Measurements from ENCODE around the gene CACNA1H.
"Not testable (repeated sequence)": the region's sequence is repeated elsewhere in the genome, so short reads cannot be mapped to it uniquely, and the experiment has no call there.

Gene CACNA1H

DNA sequence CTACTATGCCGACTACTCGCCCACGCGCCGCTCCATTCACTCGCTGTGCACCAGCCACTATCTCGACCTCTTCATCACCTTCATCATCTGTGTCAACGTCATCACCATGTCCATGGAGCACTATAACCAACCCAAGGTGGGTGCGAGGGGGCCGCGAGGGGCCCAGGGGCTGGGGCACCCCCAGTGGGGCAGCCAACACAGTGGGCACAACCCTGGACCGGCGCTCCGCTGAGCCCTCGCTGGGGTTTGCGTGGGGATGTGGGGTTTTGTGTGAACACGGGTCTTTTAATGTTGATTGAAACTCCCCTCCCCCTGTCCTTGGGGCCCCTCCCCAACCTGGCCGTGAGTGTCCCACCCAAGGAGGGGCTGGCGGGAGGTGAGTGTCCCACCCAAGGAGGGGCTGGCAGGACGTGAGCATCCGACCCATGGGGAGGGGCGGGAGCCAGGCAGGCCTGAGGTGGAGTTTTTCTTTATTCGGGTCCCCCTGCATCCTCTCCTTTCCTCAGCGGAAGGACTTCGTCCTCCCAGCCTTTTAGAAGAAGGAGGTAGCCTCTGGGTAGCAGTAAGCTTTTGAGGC is 61.0 kb downstream of the CACNA1H start:
- no peak for DNase-seq (ENCODE audit: low read depth)

DNA sequence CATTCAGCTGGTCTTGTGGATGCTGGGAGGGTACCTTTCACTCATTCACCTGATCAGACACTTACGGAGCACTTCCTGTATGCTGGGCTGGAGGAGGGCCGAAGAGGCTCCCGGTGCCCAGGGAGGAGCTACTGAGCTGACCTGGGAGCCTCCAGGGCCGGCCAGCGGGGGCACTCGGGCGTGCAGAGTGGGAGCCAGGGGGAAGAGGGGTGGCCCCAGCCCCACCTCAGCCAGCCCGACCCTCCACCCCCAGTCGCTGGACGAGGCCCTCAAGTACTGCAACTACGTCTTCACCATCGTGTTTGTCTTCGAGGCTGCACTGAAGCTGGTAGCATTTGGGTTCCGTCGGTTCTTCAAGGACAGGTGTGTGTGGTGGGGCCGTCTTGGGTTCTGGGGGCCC is 61.8 kb downstream of the CACNA1H start:
- DNase-seq (ENCODE audit: low read depth), result no peak

DNA sequence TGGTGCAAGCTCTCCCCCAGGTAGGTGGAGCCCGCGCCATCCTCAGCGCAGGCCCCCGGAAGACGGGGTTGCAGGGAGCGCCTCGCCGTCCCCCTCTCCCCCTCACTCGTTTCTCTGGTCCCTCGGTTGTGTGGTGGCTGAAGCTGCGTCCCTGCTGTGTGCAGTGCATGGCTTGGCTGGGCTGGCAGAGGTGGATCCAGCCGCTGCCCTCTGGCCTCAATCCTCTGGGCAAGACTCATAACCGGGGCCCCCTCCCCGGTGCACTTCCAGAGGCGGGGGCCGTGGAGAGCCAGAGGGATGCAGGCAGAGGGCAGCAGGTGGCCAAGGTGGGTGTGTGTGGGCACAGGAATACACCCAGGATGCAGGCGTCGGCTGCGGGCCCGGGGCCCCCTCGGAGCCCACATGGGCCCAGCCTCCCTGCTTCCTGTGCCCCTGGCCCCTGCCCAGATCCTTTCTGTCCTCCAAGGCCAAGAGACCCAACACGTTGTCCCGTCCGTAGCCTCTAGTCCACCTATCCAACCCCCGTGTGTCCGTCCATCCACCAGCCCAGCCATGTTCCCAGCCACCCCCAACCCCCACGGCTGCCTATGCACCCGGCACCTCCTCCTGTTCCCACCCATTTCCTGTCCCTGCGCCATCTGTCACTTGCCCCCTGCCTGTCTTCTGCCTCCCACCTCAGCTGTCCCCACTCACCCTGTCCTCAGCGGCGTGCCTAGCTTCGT is 62.8 kb downstream of the CACNA1H start:
- DNase-seq (ENCODE audit: low read depth), result no peak

DNA sequence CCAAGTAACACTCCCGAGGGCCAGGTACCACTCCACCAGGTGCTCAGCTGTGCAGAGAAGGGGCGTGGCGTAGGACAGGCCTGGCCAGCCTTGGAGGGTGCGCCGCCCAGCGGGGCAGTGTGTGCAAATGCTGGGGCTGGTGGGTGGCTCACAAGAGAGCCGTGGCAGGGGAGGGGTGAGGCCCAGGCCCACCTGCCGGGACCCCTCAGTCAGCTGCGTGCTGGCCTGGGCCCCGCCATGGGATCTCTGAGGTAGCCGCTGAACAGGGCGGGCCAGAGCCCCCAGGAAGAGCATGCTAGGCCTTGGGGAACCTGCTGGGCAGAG is 63.4 kb downstream of the CACNA1H start:
- no peak for DNase-seq (ENCODE audit: low read depth)

DNA sequence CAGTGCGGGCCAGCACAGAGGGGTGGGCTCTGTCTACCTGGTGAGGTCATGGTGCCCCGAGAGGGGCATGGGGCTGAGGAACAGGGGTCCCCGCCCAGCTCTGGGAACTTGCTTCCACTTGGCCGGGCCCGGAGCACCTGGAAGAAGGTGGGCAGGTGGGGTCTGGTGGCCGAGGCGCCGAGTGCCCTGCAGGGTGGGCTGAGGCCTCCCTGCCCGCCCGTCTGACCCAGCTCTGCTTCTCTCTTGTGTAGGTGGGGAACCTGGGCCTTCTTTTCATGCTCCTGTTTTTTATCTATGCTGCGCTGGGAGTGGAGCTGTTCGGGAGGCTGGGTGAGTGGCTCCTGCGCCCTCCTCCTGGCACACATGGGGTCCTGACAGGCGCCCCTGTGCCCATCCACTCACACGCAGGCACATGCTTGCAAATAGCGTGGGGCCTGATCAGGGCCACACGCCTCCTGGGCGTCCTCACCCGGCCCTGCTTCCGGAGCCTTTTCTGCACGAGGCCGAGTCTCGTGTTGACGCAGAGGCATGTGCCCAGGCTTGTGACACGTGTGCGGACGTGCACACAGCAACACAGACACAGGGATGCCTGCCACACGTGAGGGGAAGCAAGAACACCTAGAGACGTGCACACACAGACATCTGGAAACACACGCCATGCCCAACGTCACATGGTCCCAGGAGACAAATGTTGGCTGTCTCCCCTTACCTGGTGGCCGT is 63.9 kb downstream of the CACNA1H start:
- no peak for DNase-seq (ENCODE audit: low read depth)

DNA sequence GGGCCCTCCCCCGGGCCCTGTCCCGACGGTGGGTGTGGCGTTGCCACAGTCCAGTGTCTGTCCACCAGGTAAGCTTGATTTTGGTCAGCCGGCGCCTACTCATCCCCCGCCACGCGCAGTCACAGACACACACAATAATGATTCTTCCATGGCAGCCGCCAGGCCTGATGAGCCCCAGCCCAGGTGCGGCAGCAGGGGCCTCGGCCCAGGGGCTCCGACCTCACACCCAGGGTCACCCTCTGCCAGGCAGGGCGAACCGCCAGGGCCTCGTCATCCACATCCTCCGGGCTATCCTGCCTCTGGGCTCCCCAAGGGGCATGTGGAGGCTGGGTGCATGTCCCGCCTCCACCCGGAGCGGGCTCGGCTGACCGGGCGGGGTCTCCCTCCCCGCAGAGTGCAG is 64.6 kb downstream of the CACNA1H start:
- no peak for DNase-seq (ENCODE audit: low read depth)

DNA sequence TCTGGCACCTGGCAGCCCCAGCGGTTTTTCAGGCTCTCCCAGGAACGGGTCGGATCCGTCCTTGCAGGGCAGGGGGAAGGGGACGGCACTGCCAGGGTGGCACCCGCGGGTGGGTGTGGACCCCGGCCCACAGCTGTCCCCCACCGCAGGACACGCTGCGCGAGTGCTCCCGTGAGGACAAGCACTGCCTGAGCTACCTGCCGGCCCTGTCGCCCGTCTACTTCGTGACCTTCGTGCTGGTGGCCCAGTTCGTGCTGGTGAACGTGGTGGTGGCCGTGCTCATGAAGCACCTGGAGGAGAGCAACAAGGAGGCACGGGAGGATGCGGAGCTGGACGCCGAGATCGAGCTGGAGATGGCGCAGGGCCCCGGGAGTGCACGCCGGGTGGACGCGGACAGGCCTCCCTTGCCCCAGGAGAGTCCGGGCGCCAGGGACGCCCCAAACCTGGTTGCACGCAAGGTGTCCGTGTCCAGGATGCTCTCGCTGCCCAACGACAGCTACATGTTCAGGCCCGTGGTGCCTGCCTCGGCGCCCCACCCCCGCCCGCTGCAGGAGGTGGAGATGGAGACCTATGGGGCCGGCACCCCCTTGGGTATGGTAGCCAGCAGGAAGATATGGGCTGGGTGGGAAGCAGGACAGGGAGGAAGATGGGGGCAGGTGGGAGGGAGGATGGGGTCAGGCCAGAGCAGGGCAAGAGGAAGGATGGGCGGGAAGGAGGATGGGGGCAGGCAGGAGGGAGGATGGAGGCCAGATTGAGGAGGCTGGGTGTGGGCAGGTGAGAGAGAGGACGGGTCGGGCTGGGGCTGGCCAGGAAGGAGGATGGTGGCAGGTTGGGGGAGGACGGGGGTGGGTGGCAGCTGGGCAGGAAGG is 65.4 kb downstream of the CACNA1H start:
- no peak for DNase-seq (ENCODE audit: low read depth)

DNA sequence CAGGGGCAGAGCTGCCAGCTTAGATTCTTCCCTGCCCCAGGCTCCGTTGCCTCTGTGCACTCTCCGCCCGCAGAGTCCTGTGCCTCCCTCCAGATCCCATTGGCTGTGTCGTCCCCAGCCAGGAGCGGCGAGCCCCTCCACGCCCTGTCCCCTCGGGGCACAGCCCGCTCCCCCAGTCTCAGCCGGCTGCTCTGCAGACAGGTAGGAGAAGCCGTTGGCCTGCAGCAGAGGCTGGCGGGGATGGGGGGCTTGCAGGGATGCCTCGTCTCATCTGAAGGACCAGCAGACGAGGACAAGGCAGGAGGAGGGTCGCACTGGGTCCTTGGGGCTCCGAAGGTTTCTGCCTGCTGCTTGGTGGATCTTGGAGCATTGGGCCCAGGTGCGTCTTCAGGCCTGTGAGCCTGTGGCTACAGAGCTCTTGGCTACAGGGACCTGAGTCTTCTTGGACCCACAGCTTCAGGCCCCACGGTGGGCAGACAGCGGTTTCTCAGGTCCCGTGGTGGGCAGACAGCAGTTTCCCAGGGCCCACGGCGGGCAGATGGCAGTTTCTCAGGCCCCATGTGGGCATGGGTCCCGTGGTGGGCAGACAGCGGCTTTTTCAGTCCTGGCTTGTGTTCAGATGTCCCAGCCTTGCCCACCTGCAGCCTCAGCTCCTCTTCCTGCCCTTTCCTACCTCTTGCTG is 66.2 kb downstream of the CACNA1H start:
- no peak for DNase-seq (ENCODE audit: low read depth)

DNA sequence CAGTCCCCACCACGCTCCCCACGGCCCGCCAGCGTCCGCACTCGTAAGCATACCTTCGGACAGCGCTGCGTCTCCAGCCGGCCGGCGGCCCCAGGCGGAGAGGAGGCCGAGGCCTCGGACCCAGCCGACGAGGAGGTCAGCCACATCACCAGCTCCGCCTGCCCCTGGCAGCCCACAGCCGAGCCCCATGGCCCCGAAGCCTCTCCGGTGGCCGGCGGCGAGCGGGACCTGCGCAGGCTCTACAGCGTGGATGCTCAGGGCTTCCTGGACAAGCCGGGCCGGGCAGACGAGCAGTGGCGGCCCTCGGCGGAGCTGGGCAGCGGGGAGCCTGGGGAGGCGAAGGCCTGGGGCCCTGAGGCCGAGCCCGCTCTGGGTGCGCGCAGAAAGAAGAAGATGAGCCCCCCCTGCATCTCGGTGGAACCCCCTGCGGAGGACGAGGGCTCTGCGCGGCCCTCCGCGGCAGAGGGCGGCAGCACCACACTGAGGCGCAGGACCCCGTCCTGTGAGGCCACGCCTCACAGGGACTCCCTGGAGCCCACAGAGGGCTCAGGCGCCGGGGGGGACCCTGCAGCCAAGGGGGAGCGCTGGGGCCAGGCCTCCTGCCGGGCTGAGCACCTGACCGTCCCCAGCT is 67.3 kb downstream of the CACNA1H start:
- DNase-seq (ENCODE audit: low read depth), result no peak

DNA sequence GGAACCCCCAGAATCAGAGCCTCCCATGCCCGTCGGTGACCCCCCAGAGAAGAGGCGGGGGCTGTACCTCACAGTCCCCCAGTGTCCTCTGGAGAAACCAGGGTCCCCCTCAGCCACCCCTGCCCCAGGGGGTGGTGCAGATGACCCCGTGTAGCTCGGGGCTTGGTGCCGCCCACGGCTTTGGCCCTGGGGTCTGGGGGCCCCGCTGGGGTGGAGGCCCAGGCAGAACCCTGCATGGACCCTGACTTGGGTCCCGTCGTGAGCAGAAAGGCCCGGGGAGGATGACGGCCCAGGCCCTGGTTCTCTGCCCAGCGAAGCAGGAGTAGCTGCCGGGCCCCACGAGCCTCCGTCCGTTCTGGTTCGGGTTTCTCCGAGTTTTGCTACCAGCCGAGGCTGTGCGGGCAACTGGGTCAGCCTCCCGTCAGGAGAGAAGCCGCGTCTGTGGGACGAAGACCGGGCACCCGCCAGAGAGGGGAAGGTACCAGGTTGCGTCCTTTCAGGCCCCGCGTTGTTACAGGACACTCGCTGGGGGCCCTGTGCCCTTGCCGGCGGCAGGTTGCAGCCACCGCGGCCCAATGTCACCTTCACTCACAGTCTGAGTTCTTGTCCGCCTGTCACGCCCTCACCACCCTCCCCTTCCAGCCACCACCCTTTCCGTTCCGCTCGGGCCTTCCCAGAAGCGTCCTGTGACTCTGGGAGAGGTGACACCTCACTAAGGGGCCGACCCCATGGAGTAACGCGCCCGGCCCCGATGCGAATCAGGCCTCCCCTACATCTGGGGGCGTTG is 68.1 kb downstream of the CACNA1H start:
- no peak for DNase-seq (ENCODE audit: low read depth)

DNA sequence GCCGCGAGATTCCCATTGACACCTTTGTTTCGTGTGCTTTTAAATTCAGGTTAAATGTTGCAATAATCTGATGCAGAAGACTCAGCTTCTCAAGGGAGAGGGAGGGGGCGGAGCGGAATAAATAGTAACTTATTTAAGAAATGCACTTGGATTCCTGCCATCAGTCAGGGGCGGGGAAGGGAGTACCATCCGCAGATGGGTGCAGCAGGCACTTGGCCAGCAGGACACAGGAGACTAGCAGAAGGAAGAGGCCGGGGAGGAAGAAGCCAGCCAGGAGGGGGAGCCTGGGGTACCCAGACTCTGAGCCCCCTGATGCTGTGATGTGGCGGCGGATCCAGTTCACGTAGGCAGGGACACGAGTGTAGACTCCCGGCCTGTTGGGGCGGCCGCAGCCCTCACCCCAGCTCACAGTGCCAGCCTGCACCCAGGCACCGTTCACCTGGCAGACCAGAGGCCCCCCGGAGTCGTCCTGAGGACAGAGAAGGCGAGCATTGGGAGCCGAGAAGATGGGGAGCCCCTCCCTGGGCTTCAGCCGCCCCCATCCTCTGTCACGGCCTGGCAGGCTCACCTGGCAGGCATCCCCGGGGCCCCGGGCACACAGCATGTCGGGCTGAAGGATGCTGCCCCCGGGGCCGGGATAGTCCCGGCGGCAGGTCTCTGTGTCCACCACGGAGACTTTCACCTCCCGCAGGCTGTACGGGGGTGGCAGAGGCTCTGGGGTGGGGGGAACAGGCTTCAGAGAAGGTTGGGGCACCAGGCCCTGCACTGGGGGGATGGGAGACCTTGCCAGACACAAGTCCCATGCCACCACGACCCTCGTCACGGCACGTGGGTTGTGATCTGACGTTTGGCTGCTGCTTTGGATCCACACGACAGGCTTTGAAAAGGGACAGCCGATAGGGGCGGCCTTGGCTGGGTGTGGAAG is 69.0 kb downstream of the CACNA1H start:
- no peak for DNase-seq (ENCODE audit: low read depth)

DNA sequence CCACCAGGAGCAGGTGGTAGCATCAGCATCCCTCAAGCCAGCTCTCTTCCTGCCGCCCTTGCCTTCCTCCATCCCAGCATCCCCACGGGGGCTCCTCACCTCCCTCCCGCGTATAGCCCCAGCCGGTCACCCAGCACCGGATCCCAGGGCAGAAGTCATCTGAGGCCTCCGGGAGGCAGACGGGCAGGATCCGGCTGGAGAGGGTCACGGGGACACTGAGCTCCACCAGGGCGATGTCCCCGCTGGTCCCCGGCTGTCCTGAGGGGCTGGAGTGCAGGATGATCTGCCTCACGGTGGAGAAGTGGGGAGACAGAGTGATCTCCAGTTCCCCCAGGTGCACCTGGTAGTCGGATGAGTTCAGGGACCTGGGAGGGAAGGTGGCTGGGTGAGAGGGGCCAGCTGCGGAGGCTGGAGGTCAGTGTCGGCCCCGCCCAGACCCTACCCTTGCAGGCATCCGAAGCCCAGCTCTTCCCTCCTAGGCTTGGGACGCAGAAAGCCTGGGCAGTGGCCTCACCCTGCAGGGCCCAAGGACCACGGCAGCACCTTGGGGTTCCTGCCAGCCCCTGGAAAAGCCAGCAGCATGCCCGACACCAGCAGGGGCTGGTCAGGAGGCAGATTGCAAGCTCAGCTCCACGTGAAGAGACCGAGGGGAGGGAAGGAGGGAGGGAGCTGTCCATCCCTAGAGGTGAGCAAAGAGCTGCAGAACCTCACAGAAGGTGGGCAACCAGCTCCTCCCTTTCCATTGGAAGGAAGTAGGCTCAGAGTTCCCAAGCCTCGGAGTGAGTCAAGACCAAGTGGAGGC is 69.8 kb downstream of the CACNA1H start:
- no peak for DNase-seq (ENCODE audit: low read depth)

DNA sequence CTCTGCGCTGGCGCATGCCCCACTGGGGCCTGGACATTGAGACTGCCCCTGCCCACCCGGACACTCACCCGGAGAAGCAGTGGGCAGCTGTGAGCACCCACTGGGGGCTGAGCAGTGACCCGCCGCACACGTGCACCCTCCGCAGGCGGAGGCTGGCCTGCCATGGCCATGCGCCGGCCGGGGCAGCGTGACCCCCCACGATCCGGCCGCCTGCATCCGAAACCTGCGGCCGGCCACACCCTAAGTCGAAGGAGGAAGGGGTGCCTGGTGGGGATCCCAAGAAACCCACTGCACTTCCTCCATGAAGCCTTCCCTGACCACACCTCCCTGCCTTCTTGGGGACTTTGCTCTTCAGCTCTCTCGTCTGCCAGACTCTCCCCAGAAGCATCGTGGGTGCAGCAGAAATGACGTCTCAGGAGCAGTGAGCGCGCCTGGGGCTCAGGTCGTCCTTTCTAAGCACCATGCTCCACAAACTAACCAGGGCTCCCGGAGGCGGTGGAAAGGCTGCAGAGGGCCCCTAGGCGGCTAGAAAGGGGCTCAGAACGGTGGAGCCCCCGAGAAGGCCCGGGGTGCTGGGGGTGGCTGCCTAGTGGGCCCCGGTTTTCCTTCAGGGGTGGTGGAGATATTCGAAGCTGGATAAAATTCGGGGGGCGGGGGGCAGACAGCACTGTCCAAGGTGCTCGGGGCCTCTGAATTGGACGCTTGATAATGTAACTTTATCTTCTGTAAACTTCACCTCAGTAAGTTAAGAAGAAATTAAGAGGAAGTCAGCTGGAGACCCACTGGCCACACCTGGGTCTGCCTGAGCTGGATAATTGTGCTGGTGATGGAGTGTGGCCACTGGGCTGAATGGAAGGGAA is 70.7 kb downstream of the CACNA1H start:
- no peak for DNase-seq (ENCODE audit: low read depth)

DNA sequence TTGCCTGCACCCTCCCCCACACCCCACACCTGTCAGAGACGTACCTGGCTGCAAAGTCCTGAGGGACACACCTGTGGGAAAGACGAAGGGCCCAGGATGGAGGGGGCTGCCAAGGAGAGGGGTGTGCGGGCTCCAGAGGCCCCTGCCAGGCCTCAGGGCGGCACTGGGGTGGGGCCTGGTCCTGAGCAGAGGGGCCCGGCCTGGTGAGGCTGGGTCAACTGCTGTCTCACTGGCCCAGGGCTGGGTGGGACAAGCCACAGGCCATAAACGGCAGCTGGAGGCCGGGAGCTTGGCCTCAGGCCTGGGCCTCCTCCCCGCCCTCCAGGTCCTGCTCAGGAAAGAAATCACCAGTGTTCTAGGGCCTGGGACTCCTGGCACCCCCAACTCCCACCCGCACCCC is 71.7 kb downstream of the CACNA1H start:
- DNase-seq (ENCODE audit: low read depth), result no peak

DNA sequence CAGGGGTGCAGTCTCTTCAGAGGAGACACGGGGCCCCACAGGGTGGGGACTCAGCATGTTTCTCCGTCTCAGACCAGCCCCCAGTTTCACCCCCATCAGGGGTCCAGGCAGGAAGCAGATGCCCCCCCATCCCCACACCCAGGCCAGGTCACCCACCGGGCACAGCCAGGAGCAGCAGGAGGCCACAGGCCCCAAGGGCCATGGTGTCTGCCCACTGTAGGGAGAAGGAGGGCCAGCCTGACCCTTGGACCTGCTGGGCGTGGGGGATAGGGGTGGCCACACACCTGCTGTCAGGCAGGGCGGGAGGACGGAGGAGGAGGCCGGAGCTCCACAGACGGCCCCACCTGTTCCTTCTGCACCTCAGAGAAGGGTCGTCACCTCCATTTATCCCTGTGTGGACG is 72.1 kb downstream of the CACNA1H start, which contains the start of gene TPSG1:
TSS of gene TPSG1 (minus strand) at position 218 of the 401 bp plus-strand sequence. CDS start at position 202, 16 bp downstream.
- no peak for DNase-seq (ENCODE audit: low read depth)

DNA sequence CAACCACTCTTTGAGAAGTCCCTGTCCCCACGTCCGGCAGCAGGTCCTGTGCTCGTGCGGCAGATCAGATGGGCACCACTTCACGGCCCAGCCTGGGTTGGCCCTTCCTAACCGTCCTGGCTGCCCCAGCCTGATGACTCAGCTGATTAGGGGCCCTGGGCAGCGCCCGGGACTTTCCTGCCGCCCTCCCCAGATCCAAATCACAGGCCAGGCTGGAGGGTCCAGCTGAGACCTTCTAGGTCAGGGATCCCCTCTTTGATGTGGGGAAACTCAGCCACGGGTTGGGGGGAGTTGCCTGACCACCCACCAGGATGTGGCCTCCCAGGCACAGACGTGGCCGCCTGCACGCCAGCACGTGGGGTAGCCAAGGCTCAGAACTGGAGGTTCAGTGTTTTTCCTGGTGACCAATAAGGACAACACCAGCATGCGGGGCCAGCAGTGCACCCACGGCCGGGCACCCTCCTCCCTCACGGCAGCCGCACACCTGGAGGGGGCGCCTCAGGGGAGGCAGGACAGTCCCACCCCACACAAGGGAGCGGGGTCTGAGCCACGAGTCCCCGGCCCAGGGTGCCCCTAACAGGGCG is 72.9 kb downstream of the CACNA1H start:
- not testable (repeated sequence) for DNase-seq (ENCODE audit: low read depth)

DNA sequence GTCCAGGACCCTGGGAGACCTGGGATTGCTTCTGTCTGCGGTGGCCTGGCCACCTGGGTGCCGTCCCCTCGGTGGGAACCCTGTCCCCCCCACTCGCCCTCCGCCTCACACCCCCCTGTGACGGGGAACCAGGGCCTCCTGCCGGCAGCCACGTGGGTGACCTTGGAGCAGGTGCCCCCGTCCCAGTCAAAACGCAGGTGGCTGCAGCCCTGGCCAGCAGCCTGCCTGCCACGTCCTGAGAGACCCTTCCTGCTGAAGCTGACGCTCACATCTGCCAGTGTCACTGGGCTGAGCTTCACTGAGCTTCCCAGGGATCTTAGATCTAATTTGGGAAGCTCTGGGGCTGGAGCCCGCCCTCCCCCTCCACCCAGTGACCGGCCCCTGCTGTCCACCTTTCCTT is 73.8 kb downstream of the CACNA1H start:
- DNase-seq (ENCODE audit: low read depth), result not testable (repeated sequence)

All from HS-27A (cell line).